ENCODE results near the gene NCAPD3. TPM values are rescaled to one million over a fixed set of nuclear protein-coding genes. Genes with fewer than 3 reads are reported as not detected.
A peak's percentile ranks its signal among the peaks of the same experiment; 100 is the strongest.

The NCAPD3 gene
- total and polyA plus RNA-seq, 2 of the 13 experiments (the other 11 are each of a cell fraction or from before 2014, with no cell fraction given): 20.7 to 25.6 TPM

- 0 out of 2 replicates have a peak, but pooled peaks have one; percentile 14 for TF ChIP-seq PATZ1 (CRISPR knock-in tag; IDR thresholded peaks at IDR 0.05)
- TF ChIP-seq SMC3 (IDR thresholded peaks at IDR 0.05; ENCODE audit: low read length): no peak
- TF ChIP-seq ZNF850 (CRISPR knock-in tag; conservative IDR thresholded peaks at IDR 0.05): 0 out of 2 replicates have a peak, but pooled peaks have one; percentile 56
- TF ChIP-seq U2AF1 (optimal IDR thresholded peaks at IDR 0.05; ENCODE audit: low read depth, low read length): no peak
- TF ChIP-seq ZNF646 (CRISPR knock-in tag; IDR thresholded peaks at IDR 0.05): no peak
- TF ChIP-seq ZSCAN12 (CRISPR knock-in tag; IDR thresholded peaks at IDR 0.05): no peak
- no peak for TF ChIP-seq ZUFSP (CRISPR knock-in tag; IDR thresholded peaks at IDR 0.05; ENCODE audit: borderline replicate concordance)
- TF ChIP-seq NFYB (CRISPR knock-in tag; IDR thresholded peaks at IDR 0.05): no peak
- peak; percentile 60; the same call in 1 of the 2 replicates for TF ChIP-seq ZNF670 (CRISPR knock-in tag; IDR thresholded peaks at IDR 0.05; ENCODE audit: borderline replicate concordance)
- 0 out of 2 replicates have a peak, but pooled peaks have one; percentile 32 for TF ChIP-seq HOXA5 (CRISPR knock-in tag; IDR thresholded peaks at IDR 0.05)
- TF ChIP-seq ZNF430 (CRISPR knock-in tag; IDR thresholded peaks at IDR 0.05): peak; percentile 23; the same call in 1 of the 2 replicates
- TF ChIP-seq FLYWCH1 (CRISPR knock-in tag; IDR thresholded peaks at IDR 0.05): no peak
- TF ChIP-seq KMT2B (CRISPR knock-in tag; IDR thresholded peaks at IDR 0.05): 0 out of 2 replicates have a peak, but pooled peaks have one; percentile 13
- TF ChIP-seq ZNF709 (CRISPR knock-in tag; IDR thresholded peaks at IDR 0.05): 0 out of 2 replicates have a peak, but pooled peaks have one; percentile 1
- no peak for TF ChIP-seq RNF219 (CRISPR knock-in tag; IDR thresholded peaks at IDR 0.05)
- TF ChIP-seq NPAS2 (CRISPR knock-in tag; IDR thresholded peaks at IDR 0.05; ENCODE audit: borderline replicate concordance): no peak
Observed at GRCh38 chr11:134224710-134225664, 1.2 kb upstream of the NCAPD3 start (continued).
